GM11168 (cell line): ENCODE measurements around the gene PLCB3.

Experiments
- in situ Hi-C: fragments of 300-500 bp; cut with MboI; formaldehyde crosslinking; loops from one replicate; pipeline ENCODE4 v1.12.0; 2022; ENCODE audit warnings: low sequenced_read_pairs; ENCODE audit not compliant: unreplicated experiment

The PLCB3 gene

DNA sequence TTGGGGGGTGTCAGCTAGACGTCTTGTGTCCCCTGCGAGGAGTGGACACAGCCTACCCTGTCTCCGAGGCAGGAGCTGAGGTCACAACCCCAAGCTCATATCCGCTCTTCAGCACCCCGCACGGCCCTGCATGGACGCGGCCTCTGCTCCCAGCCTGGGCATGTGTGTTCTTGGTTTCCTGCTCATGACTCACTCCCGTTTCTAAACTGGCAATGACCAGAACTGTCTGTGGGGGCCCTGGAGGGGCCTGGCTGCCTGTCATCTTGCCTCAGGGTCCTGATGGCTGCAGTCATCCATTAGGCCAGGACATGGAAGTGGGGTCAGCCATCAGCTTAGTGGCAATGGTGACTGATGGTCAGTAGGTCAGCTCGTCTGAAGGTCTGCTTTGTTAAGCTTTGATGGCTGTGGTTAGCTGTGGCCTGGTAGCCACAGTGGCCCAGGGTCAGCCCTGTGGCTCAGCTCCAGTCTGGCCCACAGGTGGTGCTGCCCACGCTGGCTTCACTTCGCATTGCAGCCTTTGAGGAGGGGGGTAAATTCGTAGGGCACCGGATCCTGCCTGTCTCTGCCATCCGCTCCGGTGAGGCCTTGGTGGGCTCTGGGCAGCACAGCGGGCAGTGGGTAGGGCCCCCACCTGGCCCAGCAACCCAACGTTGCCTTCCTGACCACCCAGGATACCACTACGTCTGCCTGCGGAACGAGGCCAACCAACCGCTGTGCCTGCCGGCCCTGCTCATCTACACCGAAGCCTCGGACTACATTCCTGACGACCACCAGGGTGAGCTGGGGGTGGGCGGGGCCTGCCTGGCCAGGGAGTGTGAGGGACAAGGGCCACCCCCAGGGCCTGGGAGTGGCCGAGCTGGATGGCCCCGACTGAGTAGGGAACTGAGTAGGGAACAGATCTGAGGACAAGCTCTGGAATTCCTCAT, 12.0 kb downstream of the PLCB3 start:
- in situ Hi-C loops: no loop called here

DNA sequence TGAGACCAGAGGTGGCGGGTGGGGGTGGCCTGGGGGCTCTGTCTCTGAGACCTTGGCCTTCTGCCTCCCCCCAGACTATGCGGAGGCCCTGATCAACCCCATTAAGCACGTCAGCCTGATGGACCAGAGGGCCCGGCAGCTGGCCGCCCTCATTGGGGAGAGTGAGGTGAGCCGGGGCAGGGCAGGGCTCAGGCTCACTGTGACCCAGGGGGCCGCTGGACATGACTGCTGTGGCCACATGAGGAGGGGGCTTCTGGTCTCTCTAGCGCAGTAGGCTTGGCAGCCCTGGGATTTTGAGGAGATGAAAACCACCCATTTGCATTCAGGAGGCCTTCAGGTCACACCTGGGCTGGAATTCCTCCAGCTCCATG, 12.6 kb downstream of the PLCB3 start:
- in situ Hi-C loops: no loop called here

DNA sequence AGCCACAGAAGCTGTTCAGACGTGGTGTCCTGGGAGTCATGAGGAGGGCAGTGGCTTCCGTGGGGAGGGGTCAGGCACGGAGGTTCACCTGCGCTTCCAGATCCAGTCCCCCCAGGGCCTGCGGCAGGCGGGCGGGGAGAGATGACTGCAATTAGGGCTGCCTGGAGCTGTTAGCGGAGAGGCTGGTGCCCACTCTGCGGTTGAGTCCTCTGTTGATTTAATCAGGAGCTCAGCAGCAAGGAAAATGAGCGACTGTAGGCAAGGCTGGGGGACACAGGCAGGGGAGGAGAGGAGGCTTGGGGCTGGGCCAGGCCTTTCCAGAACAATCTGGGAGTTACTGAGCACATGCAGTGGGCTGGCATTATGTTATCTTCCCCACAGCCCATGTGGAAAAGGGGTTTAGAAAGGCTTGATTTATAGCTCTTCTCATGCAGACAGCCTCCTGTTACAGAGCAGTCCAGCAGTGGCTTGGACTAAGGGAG, 13.1 kb downstream of the PLCB3 start:
- in situ Hi-C loops: no loop called here

DNA sequence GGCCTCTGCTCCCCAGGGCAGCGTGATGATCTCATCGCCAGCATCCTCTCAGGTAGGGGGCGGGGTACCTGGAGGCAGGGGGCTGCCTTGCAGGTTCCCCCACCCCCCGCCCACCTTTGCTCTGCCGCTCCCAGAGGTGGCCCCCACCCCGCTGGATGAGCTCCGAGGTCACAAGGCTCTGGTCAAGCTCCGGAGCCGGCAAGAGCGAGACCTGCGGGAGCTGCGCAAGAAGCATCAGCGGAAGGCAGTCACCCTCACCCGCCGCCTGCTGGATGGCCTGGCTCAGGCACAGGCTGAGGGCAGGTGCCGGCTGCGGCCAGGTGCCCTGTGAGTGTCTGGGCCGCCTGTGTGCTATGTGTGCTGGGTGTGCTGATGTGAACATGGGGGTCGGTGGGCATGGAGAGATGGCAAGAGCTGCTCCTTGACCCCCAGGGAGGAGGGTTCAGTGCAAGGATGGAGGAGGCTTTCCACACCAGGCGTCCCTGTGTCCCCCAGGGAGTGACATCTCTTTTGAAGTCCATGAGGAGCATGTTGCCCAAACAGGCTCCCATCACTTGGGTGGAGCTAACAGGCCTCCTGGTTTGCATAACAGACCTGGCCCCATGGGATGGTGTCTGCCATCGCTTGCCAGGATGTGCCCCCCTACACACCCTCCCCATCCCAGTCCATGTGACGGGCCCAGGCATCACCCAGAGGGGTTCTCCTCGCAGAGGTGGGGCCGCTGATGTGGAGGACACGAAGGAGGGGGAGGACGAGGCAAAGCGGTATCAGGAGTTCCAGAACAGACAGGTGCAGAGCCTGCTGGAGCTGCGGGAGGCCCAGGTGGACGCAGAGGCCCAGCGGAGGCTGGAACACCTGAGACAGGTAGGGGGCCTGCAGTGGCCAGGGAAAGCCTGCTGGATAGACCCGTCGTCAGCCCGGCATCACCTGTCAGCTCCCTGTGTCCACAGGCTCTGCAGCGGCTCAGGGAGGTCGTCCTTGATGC, 14.1 kb downstream of the PLCB3 start:
- in situ Hi-C loops: no loop called here

- in situ Hi-C loops: no loop called here
Measured at GRCh38 chr11:64266339-64266738, 15.0 kb downstream of the PLCB3 start.

- in situ Hi-C loops: no loop called here
Measured at GRCh38 chr11:64267207-64267945, 16.0 kb downstream of the PLCB3 start.

- in situ Hi-C loops: no loop called here
Measured at GRCh38 chr11:64268025-64268892, 16.9 kb downstream of the PLCB3 start.

- in situ Hi-C loops: no loop called here
Measured at GRCh38 chr11:64268893-64269539, 17.7 kb downstream of the PLCB3 start.

GRCh38 chr11:64269540-64270220, 18.4 kb downstream of the PLCB3 start:
- in situ Hi-C loops: no loop called here

DNA sequence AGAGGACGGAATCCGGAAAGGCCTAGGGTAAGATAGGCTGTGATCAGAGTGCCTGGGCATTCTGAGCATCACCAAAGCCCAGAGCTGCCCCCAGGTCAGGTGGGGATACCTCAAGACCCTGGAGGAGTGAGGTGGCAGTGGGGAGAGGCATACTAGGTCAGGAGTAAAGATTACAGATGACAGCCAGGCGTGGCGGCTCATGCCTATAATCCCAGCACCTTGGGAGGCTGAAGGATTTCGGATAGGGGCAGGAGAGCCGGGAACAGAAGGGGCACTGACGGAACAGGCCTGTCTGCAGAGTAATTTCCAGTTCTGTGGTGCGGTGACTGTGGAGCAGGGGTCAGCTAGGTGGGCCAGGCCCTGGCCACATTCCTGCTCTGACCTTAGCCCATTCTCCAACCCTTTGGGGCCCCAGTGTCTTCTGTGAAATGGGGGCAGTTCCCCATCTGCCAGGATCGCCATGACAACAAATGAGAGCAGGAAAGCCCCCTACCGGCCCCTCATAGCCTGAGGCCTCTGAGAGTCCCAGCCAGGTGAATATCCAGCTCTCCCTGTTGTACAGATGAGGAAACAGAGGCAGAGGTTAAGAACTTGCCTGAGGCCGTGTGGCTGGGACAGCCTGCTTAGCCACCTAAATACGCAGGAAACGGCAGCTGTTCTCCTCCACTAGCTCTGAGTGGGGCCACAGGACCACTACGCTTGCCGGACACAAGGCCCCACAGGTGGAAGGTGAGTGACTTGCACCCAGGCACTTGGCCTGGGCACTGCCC, 23.9 kb downstream of the PLCB3 start:
- in situ Hi-C loops: no loop called here

DNA sequence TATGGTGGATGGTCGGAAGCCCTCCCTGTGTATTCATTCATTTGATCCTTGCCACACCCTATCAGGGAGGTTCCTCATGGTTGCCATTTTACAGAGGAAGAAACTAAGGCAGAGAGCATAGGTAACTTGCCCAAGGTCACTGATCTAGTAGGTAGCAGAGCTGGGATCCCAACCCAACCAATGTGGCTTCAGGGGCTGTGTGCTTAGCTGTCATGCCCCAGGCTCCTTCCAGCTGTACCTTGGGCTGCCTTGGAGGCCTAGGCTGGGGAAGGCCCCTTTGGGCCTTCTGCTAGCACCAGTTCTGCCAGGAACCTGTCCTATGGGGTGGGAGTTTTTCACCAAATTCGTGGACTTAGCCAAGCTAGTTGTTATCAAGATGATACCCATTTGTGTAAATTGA, 24.5 kb downstream of the PLCB3 start:
- in situ Hi-C loops: no loop called here

DNA sequence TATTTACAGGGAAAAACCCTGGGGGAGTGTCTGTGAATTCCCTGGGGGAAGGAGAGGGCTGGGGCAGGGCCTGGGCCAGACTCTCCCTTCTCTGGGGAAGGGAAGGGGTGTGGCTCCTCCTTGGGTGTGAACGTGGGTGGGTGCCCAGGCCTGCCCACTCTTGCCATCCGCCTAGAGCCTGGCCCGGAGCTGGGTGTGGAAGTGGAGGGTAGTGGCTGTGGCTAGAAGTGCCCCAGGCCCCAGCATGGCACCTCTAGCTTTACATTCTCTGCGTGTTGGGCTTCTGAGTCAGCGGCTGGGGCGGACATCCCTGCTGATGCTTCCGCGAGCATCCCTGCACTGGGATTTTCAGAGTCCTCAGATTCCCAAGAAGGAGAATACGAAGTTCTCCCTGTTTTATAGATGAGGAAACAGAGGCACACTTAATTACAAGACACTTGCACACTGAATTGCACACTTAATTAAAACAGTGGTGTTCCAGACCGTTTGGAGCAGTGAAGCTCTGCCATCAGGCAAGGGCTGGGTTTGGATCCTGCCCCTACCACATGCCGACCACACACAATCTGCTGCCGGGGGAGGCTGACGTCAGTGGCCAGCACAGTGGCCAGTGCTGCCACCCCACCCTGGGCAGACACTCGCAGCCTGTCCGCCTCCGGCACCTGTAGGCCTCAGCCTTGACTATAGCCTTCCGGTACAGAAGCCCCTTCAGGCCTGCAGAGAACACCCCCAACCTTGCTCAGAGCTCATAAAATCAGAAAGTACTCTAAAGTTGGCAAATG, 25.5 kb downstream of the PLCB3 start:
- in situ Hi-C loops: no loop called here

- in situ Hi-C loops: no loop called here
Measured at GRCh38 chr11:64278576-64279190, 27.4 kb downstream of the PLCB3 start.

DNA sequence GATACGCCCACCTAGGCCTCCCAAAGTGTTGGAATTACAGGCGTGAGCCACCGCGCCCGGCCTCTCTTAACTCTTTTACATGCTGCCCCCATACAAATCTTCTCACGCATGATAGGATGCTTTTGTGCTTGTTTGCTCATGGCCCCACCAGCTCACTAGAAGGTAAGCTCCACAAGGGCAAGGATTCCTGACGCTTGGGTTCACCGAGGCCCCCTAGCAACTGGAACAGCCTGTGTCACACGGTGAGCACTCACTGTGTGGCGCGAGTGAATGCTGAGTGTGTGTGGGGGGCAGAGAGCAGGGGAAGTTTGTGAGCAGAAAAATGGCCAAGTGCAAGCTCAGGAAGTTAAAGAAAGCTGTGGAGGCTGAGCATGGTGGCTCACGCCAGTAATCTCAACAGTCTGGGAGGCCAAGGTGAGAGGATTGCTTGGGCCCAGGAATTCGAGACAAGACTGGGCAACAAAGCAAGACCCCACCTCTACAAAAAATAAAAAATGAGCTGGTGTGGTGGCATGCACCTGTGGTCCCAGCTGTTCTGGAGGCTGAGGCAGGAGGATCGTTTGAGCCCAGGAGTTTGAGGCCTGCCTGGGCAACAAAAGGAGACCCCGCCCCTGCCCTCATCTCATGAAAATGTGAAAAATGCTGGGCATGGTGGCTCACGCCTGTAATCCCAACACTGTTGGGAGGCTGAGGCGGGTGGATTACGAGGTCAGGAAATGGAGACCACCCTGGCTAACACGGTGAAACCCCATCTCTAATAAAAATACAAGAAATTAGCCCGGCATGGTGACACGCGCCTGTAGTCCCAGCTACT, 30.8 kb downstream of the PLCB3 start:
- in situ Hi-C loops: no loop called here

DNA sequence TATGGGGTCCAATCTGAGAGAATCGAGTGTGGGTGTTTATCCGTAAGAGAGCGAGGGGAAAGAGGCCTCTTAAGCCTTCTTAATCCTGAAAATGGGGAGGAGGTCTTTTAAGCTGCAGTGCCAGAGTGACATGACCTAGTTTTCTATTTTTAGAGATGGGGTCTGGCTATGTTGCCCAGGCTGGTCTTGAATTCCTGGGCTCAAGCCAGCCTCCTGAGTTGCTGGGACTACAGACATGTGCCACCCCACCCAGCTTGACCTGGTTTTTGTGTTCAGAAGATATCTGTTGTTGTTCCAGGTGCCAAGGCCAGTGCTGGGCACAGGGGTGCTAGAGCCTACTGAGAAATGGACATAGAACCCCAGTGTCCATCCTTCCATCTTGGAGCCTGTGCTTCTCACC, 31.8 kb downstream of the PLCB3 start:
- in situ Hi-C loops: no loop called here
